CD4-positive, CD25-positive, alpha-beta regulatory T cell (primary cell): Measurements from ENCODE around the gene KCNH2. TPM values are rescaled to one million over a fixed set of nuclear protein-coding genes. Genes with fewer than 3 reads are reported as not detected.
"Not testable (repeated sequence)": the region's sequence is repeated elsewhere in the genome, so short reads cannot be mapped to it uniquely, and the experiment has no call there.

ENCODE experiments used
- ATAC-seq, 2 donors: fragments of 150-1000 bp; cut with Tn5 transposase; one replicate each; pipeline ENCODE4 v1.10.0; 2021; ENCODE audit warnings: low read depth in 2 of 2, moderate number of reproducible peaks in 2 of 2, moderate library complexity in 1 of 2
- DNase-seq, 3 donors: peaks; one replicate each; pipeline versions ENCODE4 v3.0.0 to v3.0.0-alpha.2; 2012 to 2022; ENCODE audit warnings: mixed read lengths in 1 of 3
- H3K27ac ChIP-seq: one replicate; pipeline ENCODE4 v1.7.0; 2013; ENCODE audit warnings: mild to moderate bottlenecking, low read length; ENCODE audit not compliant: insufficient read depth, poor library complexity, severe bottlenecking
- H3K27me3 ChIP-seq: one replicate; pipeline ENCODE4 v1.7.0; 2013; ENCODE audit warnings: low read length; ENCODE audit not compliant: control insufficient read depth, insufficient read depth
- H3K36me3 ChIP-seq: one replicate; pipeline ENCODE4 v1.7.0; 2013; ENCODE audit warnings: mild to moderate bottlenecking, low read length, moderate library complexity; ENCODE audit not compliant: control insufficient read depth, insufficient read depth
- H3K4me1 ChIP-seq: 2 replicates; pipeline ENCODE4 v1.7.0; 2013; ENCODE audit warnings: mild to moderate bottlenecking, low read length; ENCODE audit not compliant: insufficient read depth, control insufficient read depth, poor library complexity, severe bottlenecking
- H3K4me3 ChIP-seq: one replicate; pipeline ENCODE4 v1.7.0; 2013; ENCODE audit warnings: low read depth, mild to moderate bottlenecking, low read length, moderate library complexity
- H3K9me3 ChIP-seq, 2 experiments: 1 replicate in 1 of 2; 2 replicates in 1 of 2; pipeline ENCODE4 v1.7.0; 2013; ENCODE audit warnings: low read length in 2 of 2, mild to moderate bottlenecking in 1 of 2, moderate library complexity in 1 of 2; ENCODE audit not compliant: control insufficient read depth in 2 of 2
- H3K27ac Mint-ChIP-seq, 3 donors: one replicate each; pipeline ENCODE4 v1.8.0; 2020 to 2022; ENCODE audit warnings: mild to moderate bottlenecking in 3 of 3, mixed read lengths in 3 of 3, moderate library complexity in 2 of 3
- H3K27me3 Mint-ChIP-seq: one replicate; pipeline ENCODE4 v1.8.0; 2022; ENCODE audit warnings: mild to moderate bottlenecking, mixed read lengths
- H3K36me3 Mint-ChIP-seq: one replicate; pipeline ENCODE4 v1.8.0; 2020; ENCODE audit warnings: mixed read lengths
- H3K4me1 Mint-ChIP-seq, 4 donors: one replicate each; pipeline ENCODE4 v1.8.0; 2020 to 2022; ENCODE audit warnings: mixed read lengths in 4 of 4, mild to moderate bottlenecking in 1 of 4
- H3K4me3 Mint-ChIP-seq, 4 donors: one replicate each; pipeline ENCODE4 v1.8.0; 2020 to 2022; ENCODE audit warnings: mild to moderate bottlenecking in 4 of 4, mixed read lengths in 4 of 4, moderate library complexity in 3 of 4
- H3K9me3 Mint-ChIP-seq, 7 donors: one replicate each; pipeline ENCODE4 v1.8.0; 2020 to 2022; ENCODE audit warnings: mixed read lengths in 7 of 7, mild to moderate bottlenecking in 3 of 7, moderate library complexity in 2 of 7
- polyA plus RNA-seq, 4 donors: library from polyadenylated mRNA; unstranded; fragments of 300-500 nt; fragmentation: Illumina TruSeq; gene quantifications; one replicate each; pipeline ENCODE4 v1.2.3, GENCODE V29; 2021
- total RNA-seq: library from RNA; stranded (reverse); gene quantifications from one replicate; pipeline ENCODE4 v1.2.3, GENCODE V29; 2022

KCNH2 gene
- total and polyA plus RNA-seq, 5 donors from 2014 or later = 0.83 to 3.5 (median 1.6) TPM

DNA sequence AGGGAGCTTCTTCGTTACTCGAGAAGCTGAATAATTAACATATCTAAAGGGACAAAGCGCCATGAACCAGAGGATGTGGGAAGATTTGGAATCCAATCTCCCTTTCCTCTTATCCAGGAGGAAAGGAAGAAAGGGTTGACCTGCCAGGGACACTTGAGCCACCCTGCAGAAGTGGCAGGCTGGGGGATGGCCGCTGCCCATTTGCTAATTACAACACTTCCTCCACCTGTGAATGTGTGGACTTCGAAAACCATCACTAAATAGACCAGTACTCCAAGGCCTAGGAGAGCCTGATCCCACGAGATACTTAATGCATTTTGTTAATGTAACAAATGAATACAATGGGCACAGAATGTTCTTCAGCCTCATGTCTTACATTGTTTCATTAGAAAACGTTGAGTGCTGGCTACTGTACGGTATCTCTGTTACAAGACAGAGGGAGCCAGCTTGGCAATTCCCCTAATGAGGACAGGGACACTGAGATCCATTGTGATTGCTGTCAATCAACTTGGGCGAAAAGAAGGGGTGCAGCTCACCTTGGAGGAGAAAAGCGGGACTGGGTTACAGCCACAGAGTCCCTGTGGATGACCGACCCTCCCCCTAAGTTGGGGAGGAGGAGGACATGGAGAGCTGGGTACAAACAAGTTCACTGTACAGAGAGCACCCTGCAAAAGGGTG is 66.4 kb downstream of the KCNH2 start:
- no peak overlapping the region for H3K4me3 ChIP-seq
- no peaks in the 10 kb centered on the region for H3K4me1 ChIP-seq
- no peak overlapping the region for H3K27ac ChIP-seq
- H3K36me3 ChIP-seq = no peaks in the 10 kb centered on the region
- no peak overlapping the region for H3K27ac Mint-ChIP-seq
- H3K4me3 Mint-ChIP-seq = no peak overlapping the region
- peaks cover 2% of the 10 kb centered on the region for H3K27me3 ChIP-seq
- peaks cover 0 to 9% (median 7%) of the 10 kb centered on the region in 4 donors for H3K4me1 Mint-ChIP-seq
- ATAC-seq (no peak), DNase-seq (no peak)
- no peaks in the 10 kb centered on the region for H3K9me3 ChIP-seq
- no peaks in the 10 kb centered on the region for H3K36me3 Mint-ChIP-seq
- peaks cover 16% of the 10 kb centered on the region for H3K27me3 Mint-ChIP-seq
- peaks cover 0 to 3% (median 0%) of the 10 kb centered on the region in 7 donors for H3K9me3 Mint-ChIP-seq

GRCh38 chr7:150910996-150911422 is 67.1 kb downstream of the KCNH2 start:
- Histone ChIP-seq H3K36me3 (no peaks in the 10 kb centered on the region), H3K4me1 (no peaks in the 10 kb centered on the region), H3K9me3 (no peaks in the 10 kb centered on the region), H3K27ac (no peak overlapping the region), H3K27me3 (peaks cover 3% of the 10 kb centered on the region), H3K4me3 (no peak overlapping the region)
- Mint-ChIP-seq H3K4me1 (peaks cover 0 to 9% (median 7%) of the 10 kb centered on the region in 4 donors), H3K4me3 (no peak overlapping the region), H3K27ac (no peak overlapping the region), H3K27me3 (peaks cover 22% of the 10 kb centered on the region), H3K36me3 (no peaks in the 10 kb centered on the region), H3K9me3 (peaks cover 0 to 3% (median 0%) of the 10 kb centered on the region in 7 donors)
- no peak for ATAC-seq
- DNase-seq = peak in 1 of 3 donors; percentile 8

GRCh38 chr7:150910305-150910995 is 67.7 kb downstream of the KCNH2 start:
- H3K36me3 ChIP-seq, DNase-seq, H3K4me1 Mint-ChIP-seq, H3K4me3 ChIP-seq, H3K27me3 ChIP-seq, H3K27ac ChIP-seq, H3K4me1 ChIP-seq, H3K9me3 ChIP-seq, H3K36me3 Mint-ChIP-seq, H3K27ac Mint-ChIP-seq, H3K9me3 Mint-ChIP-seq, ATAC-seq, H3K4me3 Mint-ChIP-seq: not testable (repeated sequence)
- H3K27me3 Mint-ChIP-seq = peaks cover 24% of the 10 kb centered on the region

GRCh38 chr7:150909200-150909995 is 68.7 kb downstream of the KCNH2 start:
- Mint-ChIP-seq H3K27me3 (peaks cover 23% of the 10 kb centered on the region), H3K9me3 (peaks cover 0 to 3% (median 0%) of the 10 kb centered on the region in 7 donors), H3K36me3 (no peaks in the 10 kb centered on the region), H3K4me1 (peaks cover 0 to 9% (median 7%) of the 10 kb centered on the region in 4 donors), H3K4me3 (no peak overlapping the region), H3K27ac (peak overlapping the region in 1 of 3 donors; percentile 16)
- H3K36me3 ChIP-seq = no peaks in the 10 kb centered on the region
- no peak overlapping the region for H3K4me3 ChIP-seq
- DNase-seq (peak in 2 of 3 donors; percentile 30 to 60), ATAC-seq (peak; percentile 66 to 71)
- H3K4me1 ChIP-seq = no peaks in the 10 kb centered on the region
- no peaks in the 10 kb centered on the region for H3K9me3 ChIP-seq
- H3K27me3 ChIP-seq = peaks cover 6% of the 10 kb centered on the region
- H3K27ac ChIP-seq = no peak overlapping the region

DNA sequence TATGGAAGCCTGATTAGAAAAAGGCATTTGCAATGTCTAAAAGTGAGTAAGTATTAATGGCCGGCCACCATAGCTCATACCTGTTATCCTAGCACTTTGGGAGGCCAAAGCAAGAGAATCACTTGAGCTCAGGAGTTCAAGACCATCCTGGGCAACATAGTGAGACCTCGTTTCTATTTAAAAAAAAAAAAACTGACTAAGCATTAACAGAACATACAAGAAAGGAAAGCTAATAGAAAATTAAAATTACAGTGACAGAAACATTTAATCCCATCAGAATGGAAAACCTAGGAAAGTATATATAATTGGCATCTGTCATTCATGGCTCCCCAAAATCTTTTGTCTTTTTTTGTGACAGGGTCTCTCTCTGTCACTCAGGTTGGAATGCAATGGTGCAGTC is 69.9 kb downstream of the KCNH2 start:
- H3K36me3 Mint-ChIP-seq = no peaks in the 10 kb centered on the region
- DNase-seq (no peak), ATAC-seq (no peak)
- H3K4me3 ChIP-seq = no peak overlapping the region
- H3K9me3 ChIP-seq = no peaks in the 10 kb centered on the region
- H3K4me3 Mint-ChIP-seq = no peak overlapping the region
- no peaks in the 10 kb centered on the region for H3K36me3 ChIP-seq
- H3K4me1 ChIP-seq = no peaks in the 10 kb centered on the region
- H3K27me3 ChIP-seq = peaks cover 10% of the 10 kb centered on the region
- H3K27me3 Mint-ChIP-seq = peaks cover 30% of the 10 kb centered on the region
- no peak overlapping the region for H3K27ac Mint-ChIP-seq
- no peak overlapping the region for H3K27ac ChIP-seq
- peaks cover 0 to 9% (median 7%) of the 10 kb centered on the region in 4 donors for H3K4me1 Mint-ChIP-seq
- H3K9me3 Mint-ChIP-seq = peaks cover 0 to 3% (median 0%) of the 10 kb centered on the region in 7 donors

DNA sequence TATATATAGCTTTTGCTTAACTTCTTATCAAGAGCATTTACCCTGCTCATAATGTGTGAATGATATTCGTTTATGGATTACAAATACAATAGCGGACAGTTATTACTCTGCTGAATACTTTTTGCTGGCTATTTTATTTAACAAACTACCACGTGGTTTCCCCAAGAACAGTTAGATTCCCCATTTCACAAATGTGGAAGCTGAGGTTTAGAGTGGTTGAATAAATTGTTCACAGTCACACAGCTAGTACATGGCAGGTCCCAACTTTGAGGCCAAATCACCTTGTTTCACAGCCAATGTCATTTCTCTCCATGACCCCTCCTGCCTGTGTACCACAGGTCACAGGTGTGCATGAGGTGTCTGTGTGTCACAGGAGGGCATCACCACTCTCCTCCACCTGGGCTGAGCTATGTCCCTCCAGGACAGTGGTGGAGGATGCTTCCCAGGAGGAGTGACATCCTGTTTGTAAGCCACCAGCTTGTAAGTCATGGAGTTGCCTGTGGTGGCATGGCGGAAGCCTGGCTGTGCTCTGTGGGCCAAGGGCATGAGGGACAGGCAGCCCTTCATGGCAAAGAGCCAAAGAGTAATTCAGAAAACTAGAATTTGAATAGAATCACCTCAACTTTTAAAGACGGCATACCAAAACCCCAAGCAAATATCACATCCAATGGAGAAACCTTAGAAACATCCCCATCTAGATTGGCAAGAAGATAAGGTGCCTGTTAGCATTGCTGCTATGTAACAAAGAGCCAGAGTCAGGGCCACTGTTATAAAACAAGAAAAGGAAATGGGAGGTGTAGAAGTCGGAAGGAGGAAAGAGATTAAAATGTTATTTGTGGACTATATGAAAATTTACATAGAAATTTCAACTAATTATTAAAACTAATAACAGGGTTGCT is 73.9 kb downstream of the KCNH2 start:
- ATAC-seq = no peak

GRCh38 chr7:150903606-150904005 is 74.5 kb downstream of the KCNH2 start:
- H3K4me1 Mint-ChIP-seq = peaks cover 0 to 2% (median under 1%) of the 10 kb centered on the region in 4 donors
- H3K4me1 ChIP-seq = peaks cover 1% of the 10 kb centered on the region
- H3K9me3 ChIP-seq = no peaks in the 10 kb centered on the region
- H3K27ac Mint-ChIP-seq = no peak overlapping the region
- DNase-seq (peak in 1 of 3 donors; percentile 22), ATAC-seq (no peak)
- H3K4me3 Mint-ChIP-seq = no peak overlapping the region
- H3K27me3 ChIP-seq = peaks cover 17% of the 10 kb centered on the region
- H3K27me3 Mint-ChIP-seq = peaks cover 59% of the 10 kb centered on the region
- no peak overlapping the region for H3K27ac ChIP-seq
- H3K9me3 Mint-ChIP-seq = peaks cover 0 to 3% (median 0%) of the 10 kb centered on the region in 7 donors
- H3K36me3 ChIP-seq = no peaks in the 10 kb centered on the region
- H3K36me3 Mint-ChIP-seq = no peaks in the 10 kb centered on the region
- H3K4me3 ChIP-seq = no peak overlapping the region

More for the DNA sequence above, 73.9 kb downstream of the KCNH2 start:
- Histone ChIP-seq H3K36me3 (no peaks in the 10 kb centered on the region), H3K27ac (no peak overlapping the region), H3K9me3 (no peaks in the 10 kb centered on the region), H3K4me1 (no peaks in the 10 kb centered on the region), H3K27me3 (peaks cover 15% of the 10 kb centered on the region), H3K4me3 (no peak overlapping the region)
- H3K4me1 Mint-ChIP-seq = peaks cover 0 to 4% (median 4%) of the 10 kb centered on the region in 4 donors
- H3K4me3 Mint-ChIP-seq = no peak overlapping the region
- H3K9me3 Mint-ChIP-seq = peaks cover 0 to 3% (median 0%) of the 10 kb centered on the region in 7 donors
- H3K27ac Mint-ChIP-seq = no peak overlapping the region
- H3K27me3 Mint-ChIP-seq = peaks cover 57% of the 10 kb centered on the region
- H3K36me3 Mint-ChIP-seq = no peaks in the 10 kb centered on the region
- DNase-seq = no peak
